ENCODE measurements around the gene ENTREP1.

DNA sequence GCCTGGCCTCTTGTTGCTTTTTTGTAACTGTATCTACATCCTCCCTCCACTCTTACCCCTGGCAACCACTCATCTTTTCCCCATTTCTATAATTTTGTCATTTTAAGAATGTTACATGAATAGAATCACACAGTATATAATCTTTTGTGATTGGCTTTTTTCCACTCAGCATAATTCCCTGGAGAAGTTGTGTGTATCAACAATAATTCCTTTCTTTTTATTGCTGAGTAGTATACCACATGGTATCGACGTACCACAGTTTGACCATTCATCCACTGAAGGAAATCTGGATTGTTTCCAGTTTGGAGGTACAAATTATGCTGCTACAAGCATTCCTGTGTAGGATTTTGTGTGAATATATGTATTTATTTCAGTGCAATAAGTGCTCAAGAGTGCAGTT lies 21.7 kb upstream of the ENTREP1 start:
- TF ChIP-seq, protein P1, sequence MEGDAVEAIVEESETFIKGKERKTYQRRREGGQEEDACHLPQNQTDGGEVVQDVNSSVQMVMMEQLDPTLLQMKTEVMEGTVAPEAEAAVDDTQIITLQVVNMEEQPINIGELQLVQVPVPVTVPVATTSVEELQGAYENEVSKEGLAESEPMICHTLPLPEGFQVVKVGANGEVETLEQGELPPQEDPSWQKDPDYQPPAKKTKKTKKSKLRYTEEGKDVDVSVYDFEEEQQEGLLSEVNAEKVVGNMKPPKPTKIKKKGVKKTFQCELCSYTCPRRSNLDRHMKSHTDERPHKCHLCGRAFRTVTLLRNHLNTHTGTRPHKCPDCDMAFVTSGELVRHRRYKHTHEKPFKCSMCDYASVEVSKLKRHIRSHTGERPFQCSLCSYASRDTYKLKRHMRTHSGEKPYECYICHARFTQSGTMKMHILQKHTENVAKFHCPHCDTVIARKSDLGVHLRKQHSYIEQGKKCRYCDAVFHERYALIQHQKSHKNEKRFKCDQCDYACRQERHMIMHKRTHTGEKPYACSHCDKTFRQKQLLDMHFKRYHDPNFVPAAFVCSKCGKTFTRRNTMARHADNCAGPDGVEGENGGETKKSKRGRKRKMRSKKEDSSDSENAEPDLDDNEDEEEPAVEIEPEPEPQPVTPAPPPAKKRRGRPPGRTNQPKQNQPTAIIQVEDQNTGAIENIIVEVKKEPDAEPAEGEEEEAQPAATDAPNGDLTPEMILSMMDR (IDR thresholded peaks at IDR 0.05; ENCODE audit: insufficient read depth, low read length), result no peak
- TF ChIP-seq POLR2AphosphoS5 (IDR thresholded peaks at IDR 0.05; ENCODE audit: low read depth), result no peak
- TF ChIP-seq, protein P2, sequence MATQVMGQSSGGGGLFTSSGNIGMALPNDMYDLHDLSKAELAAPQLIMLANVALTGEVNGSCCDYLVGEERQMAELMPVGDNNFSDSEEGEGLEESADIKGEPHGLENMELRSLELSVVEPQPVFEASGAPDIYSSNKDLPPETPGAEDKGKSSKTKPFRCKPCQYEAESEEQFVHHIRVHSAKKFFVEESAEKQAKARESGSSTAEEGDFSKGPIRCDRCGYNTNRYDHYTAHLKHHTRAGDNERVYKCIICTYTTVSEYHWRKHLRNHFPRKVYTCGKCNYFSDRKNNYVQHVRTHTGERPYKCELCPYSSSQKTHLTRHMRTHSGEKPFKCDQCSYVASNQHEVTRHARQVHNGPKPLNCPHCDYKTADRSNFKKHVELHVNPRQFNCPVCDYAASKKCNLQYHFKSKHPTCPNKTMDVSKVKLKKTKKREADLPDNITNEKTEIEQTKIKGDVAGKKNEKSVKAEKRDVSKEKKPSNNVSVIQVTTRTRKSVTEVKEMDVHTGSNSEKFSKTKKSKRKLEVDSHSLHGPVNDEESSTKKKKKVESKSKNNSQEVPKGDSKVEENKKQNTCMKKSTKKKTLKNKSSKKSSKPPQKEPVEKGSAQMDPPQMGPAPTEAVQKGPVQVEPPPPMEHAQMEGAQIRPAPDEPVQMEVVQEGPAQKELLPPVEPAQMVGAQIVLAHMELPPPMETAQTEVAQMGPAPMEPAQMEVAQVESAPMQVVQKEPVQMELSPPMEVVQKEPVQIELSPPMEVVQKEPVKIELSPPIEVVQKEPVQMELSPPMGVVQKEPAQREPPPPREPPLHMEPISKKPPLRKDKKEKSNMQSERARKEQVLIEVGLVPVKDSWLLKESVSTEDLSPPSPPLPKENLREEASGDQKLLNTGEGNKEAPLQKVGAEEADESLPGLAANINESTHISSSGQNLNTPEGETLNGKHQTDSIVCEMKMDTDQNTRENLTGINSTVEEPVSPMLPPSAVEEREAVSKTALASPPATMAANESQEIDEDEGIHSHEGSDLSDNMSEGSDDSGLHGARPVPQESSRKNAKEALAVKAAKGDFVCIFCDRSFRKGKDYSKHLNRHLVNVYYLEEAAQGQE (IDR thresholded peaks at IDR 0.05; ENCODE audit: insufficient replicate concordance, low read depth), result no peak

Measured in HL-60 (cell line).